HG03520 (cell line): Measurements from ENCODE around the gene DMRTA2.

Source experiments
- ATAC-seq: cut with Tn5 transposase; IDR thresholded peaks from one replicate; pipeline ENCODE4 v1.9.1; 2021; ENCODE audit warnings: mild to moderate bottlenecking, moderate library complexity; ENCODE audit not compliant: unreplicated experiment

The DMRTA2 gene

GRCh38 chr1:50424045-50424883 lies 1.0 kb upstream of the DMRTA2 start:
- no peak for ATAC-seq

- ATAC-seq = no peak
Measured at GRCh38 chr1:50423670-50424000, 392 bp upstream of the DMRTA2 start.

GRCh38 chr1:50422675-50422945 lies 633 bp downstream of the DMRTA2 start:
- no peak for ATAC-seq

- no peak for ATAC-seq
Measured at GRCh38 chr1:50421768-50422674, 1.2 kb downstream of the DMRTA2 start.

GRCh38 chr1:50421366-50421748 lies 1.9 kb downstream of the DMRTA2 start:
- ATAC-seq = no peak

DNA sequence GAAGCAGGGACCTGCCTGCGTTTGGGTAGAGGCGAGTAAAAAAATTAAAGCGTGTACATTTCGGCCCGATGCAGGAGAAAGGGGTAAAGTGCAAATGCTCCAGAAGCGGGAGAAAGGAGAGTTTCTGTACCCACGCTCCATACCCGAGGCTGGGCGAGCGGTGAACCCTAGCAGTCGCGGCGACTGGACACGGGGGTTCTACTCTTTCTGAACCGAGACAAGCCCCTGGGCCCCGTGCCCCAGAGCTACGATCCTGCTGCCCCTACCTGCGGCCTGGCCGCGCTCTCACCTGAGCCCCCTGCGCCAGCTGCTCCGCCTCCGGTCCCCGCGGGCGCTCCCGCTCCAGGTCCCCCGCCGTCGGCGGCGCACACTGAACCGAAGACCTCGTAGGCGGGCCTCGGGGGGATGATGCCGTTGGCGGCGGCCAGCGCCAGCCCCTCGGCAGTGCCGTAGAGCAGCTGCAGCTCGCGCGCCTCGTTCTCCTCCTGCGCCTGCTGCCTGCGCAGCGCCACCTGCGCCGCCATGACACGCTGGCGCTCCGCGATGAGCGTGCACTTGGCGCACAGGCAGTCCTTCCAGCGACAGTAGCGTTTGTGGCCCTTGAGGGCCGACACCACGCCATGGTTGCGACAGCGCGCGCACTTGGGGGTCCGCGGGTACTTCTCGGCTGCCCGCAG lies 2.4 kb downstream of the DMRTA2 start:
- ATAC-seq = no peak

GRCh38 chr1:50419907-50420677 lies 3.2 kb downstream of the DMRTA2 start:
- ATAC-seq = no peak

DNA sequence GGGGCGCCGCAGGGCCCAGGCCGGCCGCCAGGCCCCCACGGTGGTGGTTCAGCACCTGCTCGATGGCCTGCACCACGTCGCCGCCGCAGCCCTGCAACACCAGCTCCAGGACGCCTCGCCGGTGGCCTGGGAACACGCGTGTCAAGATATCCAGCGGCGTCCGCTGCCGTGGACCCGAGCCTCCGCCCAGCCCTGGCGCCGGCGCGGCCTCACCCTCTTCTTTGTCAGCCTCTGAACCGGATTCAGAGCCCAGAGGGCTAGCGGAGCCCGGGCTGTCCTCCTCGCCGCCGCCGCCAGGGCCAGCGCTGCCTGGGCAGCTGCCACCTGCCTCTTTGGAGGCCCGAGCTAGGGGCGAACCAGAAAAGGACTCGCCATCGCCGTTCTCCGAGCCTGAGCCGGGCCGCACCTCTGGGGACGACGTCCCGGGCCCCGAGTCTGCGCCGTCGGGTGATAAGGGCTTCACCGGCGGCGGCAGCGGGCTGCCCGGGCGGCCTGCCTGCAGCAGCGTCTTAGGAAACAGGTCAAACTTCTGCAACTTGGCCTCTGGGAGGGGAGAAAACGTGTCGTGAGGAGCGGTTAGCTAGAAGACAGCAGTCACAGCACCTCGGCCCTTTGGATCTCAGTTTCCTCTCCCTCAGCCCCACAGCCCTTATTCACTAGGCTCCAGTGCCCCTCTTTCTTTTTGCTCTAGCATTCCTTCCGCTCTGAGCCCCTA lies 3.9 kb downstream of the DMRTA2 start:
- ATAC-seq = no peak

- no peak for ATAC-seq
Measured at GRCh38 chr1:50418600-50419109, 4.6 kb downstream of the DMRTA2 start.

DNA sequence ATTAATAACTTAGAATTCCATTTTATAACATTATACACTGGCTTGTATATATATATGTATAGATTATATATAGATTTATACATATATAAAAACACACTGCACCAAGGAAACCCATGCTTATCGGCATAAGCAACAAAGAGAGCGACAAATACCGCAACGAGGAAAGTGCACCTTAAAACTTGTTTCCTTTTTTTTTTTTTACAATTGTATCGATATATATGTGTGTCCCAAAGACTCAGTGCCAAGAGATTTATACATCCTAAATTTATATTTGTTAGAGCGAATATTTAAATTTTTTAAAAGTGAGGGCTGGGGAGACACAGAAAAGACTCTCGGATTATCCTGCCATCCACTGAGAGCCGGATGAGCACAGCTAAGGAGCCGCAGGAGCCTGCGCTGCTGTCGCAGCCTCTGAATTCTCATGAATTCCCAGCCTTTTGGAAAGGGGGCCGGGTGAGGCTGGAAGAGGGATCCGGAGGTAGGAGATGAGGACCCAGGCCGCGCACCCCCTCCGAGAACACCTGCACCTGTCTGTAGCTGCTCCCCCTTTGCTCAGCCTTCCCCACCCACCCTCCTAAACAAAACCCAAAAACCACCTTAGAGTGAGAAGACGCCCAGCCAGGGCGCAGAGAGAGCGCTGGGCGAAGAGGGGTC lies 5.2 kb downstream of the DMRTA2 start:
- ATAC-seq = no peak

DNA sequence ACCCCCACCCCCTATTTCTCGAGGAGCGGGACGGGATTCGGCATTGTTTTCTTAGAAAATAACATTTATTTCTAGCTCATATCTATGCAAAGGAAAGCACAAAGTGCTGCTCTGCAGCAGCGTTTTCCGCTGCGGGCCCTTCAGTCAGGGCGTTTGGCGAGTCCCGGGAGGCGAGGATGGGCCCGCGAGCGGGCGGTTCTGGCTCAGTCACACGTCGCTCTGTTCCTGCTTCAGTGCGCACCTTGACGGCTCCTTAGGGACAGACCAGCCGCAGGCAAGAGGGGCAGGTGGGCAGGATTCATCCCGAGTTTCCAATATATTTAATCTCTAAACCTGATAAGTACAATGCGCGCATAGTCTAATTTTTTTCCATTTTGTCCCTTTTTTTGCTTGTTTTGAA lies 5.7 kb downstream of the DMRTA2 start:
- ATAC-seq = no peak

- no peak for ATAC-seq
Measured at GRCh38 chr1:50416553-50417453, 6.4 kb downstream of the DMRTA2 start.

- ATAC-seq = no peak
Measured at GRCh38 chr1:50416150-50416527, 7.1 kb downstream of the DMRTA2 start.

- ATAC-seq = no peak
Measured at GRCh38 chr1:50415235-50416149, 7.8 kb downstream of the DMRTA2 start.

DNA sequence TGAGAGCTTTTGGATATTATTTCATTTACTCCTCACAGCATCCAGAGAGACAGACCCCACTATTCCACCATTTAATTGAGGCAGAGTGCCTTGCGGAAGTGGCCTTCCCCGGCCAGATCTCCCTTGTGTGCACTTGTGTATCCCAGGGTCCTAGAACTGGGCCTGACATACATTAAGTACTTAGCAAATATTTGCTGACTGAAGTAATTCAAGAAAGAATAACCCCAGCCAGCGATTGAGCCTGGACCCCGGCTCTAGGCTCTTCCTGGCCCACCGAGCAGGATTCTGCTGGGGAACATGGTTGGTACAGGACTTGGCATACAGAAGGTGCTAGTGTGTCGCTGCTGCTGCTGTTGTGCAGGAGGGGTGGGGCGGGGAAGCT lies 8.4 kb downstream of the DMRTA2 start:
- ATAC-seq = no peak

DNA sequence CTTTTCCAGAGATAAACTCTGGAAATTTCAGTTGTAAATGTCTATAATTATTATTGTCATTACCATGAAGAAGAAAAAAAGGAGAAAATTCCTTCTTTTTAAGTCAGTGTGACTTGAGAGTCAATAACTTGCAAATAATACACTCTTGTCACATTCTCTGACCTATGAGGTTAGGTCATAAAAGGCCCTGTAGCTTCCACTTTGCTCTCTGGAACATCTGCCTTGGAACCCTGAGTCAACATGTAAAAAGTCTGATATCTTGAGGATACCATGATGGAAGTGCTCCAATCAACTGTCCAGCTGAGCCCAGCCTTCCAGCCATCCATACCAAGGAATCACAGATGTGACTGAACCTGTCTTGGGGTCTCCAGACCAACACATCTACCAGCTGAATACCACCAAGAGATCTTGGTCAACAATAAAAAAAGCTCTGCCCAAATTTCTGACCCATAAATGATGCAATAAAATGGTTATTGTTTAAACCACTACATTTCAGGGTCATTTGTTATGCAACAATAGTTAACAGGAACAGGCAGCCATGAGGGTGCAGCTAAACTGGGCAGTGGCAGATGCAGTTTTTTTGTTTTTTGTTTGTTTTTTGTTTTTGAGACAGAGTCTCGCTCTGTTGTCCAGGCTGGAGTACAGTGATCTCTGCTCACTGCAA lies 10.3 kb downstream of the DMRTA2 start:
- ATAC-seq = no peak

DNA sequence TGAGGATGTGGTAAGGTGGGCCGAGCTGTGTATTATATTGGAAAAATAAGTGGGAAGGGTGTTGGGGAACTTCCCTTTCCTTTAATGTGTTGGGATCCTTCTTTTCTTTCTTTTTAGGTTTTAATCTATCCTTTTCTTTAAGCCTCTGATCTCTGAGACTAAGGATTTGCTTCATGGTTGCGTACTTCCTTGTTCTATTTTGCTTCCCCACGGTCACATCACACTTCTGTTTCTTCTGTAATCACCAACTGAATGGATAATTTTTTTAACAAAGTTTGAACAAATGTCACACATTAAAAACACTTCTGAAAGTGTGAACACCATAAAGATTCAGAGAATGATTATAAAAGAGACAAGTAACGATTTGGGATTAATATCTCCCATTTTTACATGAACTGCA lies 17.4 kb downstream of the DMRTA2 start:
- ATAC-seq = no peak
